GM12892 (cell line): ENCODE measurements around the gene CTTN.

Experiments
- DNase-seq: peaks from one replicate; pipeline ENCODE4 v3.0.0; 2011; ENCODE audit not compliant: insufficient read length
- FAIRE-seq: peaks from 2 replicates; lab custom pipeline; 2011; peaks lifted over from hg19 to GRCh38; lab: Jason Lieb, UNC
- POLR2A ChIP-seq: IDR thresholded peaks from 2 replicates; pipeline ENCODE4 v1.6.1; 2011; ENCODE audit warnings: low read depth, low read length, control low read depth
- POLR2AphosphoS5 ChIP-seq: IDR thresholded peaks from 2 replicates; pipeline ENCODE4 v1.6.1; 2011; ENCODE audit warnings: low read depth, low read length, control low read depth
- TAF1 ChIP-seq: IDR thresholded peaks from 2 replicates; pipeline ENCODE4 v1.6.1; 2011; ENCODE audit warnings: low read depth, mild to moderate bottlenecking, control low read depth, low read length, borderline replicate concordance

Gene CTTN

GRCh38 chr11:70415191-70415590 is 16.9 kb downstream of the CTTN start:
- TF ChIP-seq POLR2AphosphoS5: no peak
- no peak for TF ChIP-seq TAF1
- TF ChIP-seq POLR2A: no peak
- DNase-seq (no peak), FAIRE-seq (no peak)

GRCh38 chr11:70415642-70416395 is 17.5 kb downstream of the CTTN start:
- no peak for TF ChIP-seq POLR2A
- TF ChIP-seq TAF1: no peak
- TF ChIP-seq POLR2AphosphoS5: no peak
- DNase-seq (no peak), FAIRE-seq (no peak)

- TF ChIP-seq POLR2AphosphoS5: no peak
- TF ChIP-seq POLR2A: no peak
- no peak for TF ChIP-seq TAF1
- DNase-seq: no peak
- FAIRE-seq: no peak
Observed at GRCh38 chr11:70416881-70417280, 18.6 kb downstream of the CTTN start.

GRCh38 chr11:70418130-70418529 is 19.8 kb downstream of the CTTN start:
- FAIRE-seq (no peak), DNase-seq (no peak)
- TF ChIP-seq POLR2AphosphoS5 (no peak), TAF1 (no peak), POLR2A (no peak)

- FAIRE-seq: no peak
- TF ChIP-seq POLR2AphosphoS5 (no peak), TAF1 (no peak), POLR2A (no peak)
- no peak for DNase-seq
Observed at GRCh38 chr11:70419307-70420007, 21.1 kb downstream of the CTTN start.

- TF ChIP-seq TAF1 (no peak), POLR2AphosphoS5 (no peak), POLR2A (no peak)
- FAIRE-seq: no peak
- DNase-seq: no peak
Observed at GRCh38 chr11:70420008-70420464, 21.7 kb downstream of the CTTN start.

GRCh38 chr11:70420496-70420895 is 22.2 kb downstream of the CTTN start:
- DNase-seq: no peak
- no peak for TF ChIP-seq POLR2AphosphoS5
- TF ChIP-seq TAF1: no peak
- TF ChIP-seq POLR2A: no peak
- no peak for FAIRE-seq

GRCh38 chr11:70421123-70421522 is 22.8 kb downstream of the CTTN start:
- FAIRE-seq (peak; percentile 14), DNase-seq (no peak)
- no peak for TF ChIP-seq TAF1
- TF ChIP-seq POLR2AphosphoS5: no peak
- TF ChIP-seq POLR2A: no peak

- FAIRE-seq: no peak
- TF ChIP-seq POLR2A (no peak), TAF1 (no peak), POLR2AphosphoS5 (no peak)
- no peak for DNase-seq
Observed at GRCh38 chr11:70422692-70423522, 24.6 kb downstream of the CTTN start.

GRCh38 chr11:70423523-70424505 is 25.5 kb downstream of the CTTN start:
- no peak for FAIRE-seq
- TF ChIP-seq POLR2A: no peak
- TF ChIP-seq POLR2AphosphoS5: no peak
- TF ChIP-seq TAF1: no peak
- DNase-seq: peak; percentile 58
